Neural progenitor cell (in vitro differentiated cells): ENCODE results near the gene ZNF835. TPM values are rescaled to one million over a fixed set of nuclear protein-coding genes. Genes with fewer than 3 reads are reported as not detected.
"Not testable (repeated sequence)": the region's sequence is repeated elsewhere in the genome, so short reads cannot be mapped to it uniquely, and the experiment has no call there.

ENCODE experiments used
- DNase-seq: peaks from one replicate; pipeline ENCODE4 v3.0.0-alpha.2; 2016; ENCODE audit warnings: low spot score
- H2AFZ ChIP-seq: fragments of 200-600 bp; sonication (generic); replicated peaks from 2 replicates; pipeline ENCODE4 v1.6.1; 2016; ENCODE audit warnings: antibody characterized with exemption
- H3F3A ChIP-seq: fragments of 200-600 bp; sonication (generic); 2 replicates; pipeline ENCODE4 v1.6.1; 2016; ENCODE audit warnings: antibody characterized with exemption, low read depth
- H3K27ac ChIP-seq: fragments of 200-600 bp; sonication (generic); 2 replicates; pipeline ENCODE4 v1.5.1; 2016; ENCODE audit warnings: mild to moderate bottlenecking
- H3K27me3 ChIP-seq: fragments of 200-600 bp; sonication (generic); 2 replicates; pipeline ENCODE4 v1.6.1; 2016; ENCODE audit warnings: mild to moderate bottlenecking, moderate library complexity
- H3K36me3 ChIP-seq: fragments of 200-600 bp; sonication (generic); 2 replicates; pipeline ENCODE4 v1.5.1; 2016
- H3K4me1 ChIP-seq: fragments of 200-600 bp; sonication (generic); 2 replicates; pipeline ENCODE4 v1.6.1; 2016; ENCODE audit warnings: mixed run types
- H3K4me2 ChIP-seq: fragments of 200-600 bp; sonication (generic); 2 replicates; pipeline ENCODE4 v1.6.1; 2016
- H3K4me3 ChIP-seq: fragments of 200-600 bp; sonication (generic); 2 replicates; pipeline ENCODE4 v1.5.1; 2016
- H3K79me2 ChIP-seq: fragments of 200-600 bp; sonication (generic); 2 replicates; pipeline ENCODE4 v1.6.1; 2016; ENCODE audit warnings: low read depth
- H3K9ac ChIP-seq: fragments of 200-600 bp; sonication (generic); 2 replicates; pipeline ENCODE4 v1.6.1; 2016
- H3K9me3 ChIP-seq: fragments of 200-600 bp; sonication (generic); 2 replicates; pipeline ENCODE4 v1.5.1; 2016; ENCODE audit warnings: low read depth
- H4K20me1 ChIP-seq: fragments of 200-600 bp; sonication (generic); 2 replicates; pipeline ENCODE4 v1.6.1; 2016; ENCODE audit warnings: low read depth
- H3K27ac Mint-ChIP-seq: 3 replicates; pipeline ENCODE4 v1.8.0; 2021; ENCODE audit warnings: mixed read lengths
- H3K27me3 Mint-ChIP-seq: 2 replicates; pipeline ENCODE4 v1.8.0; 2022; ENCODE audit warnings: low read depth, mild to moderate bottlenecking, inconsistent platforms, moderate library complexity, mixed read lengths; ENCODE audit not compliant: insufficient read depth
- H3K36me3 Mint-ChIP-seq: 3 replicates; pipeline ENCODE4 v1.8.0; 2021; ENCODE audit warnings: mixed read lengths
- H3K4me1 Mint-ChIP-seq: 3 replicates; pipeline ENCODE4 v1.8.0; 2021; ENCODE audit warnings: mixed read lengths
- H3K4me3 Mint-ChIP-seq: 3 replicates; pipeline ENCODE4 v1.8.0; 2021; ENCODE audit warnings: mild to moderate bottlenecking, moderate library complexity, mixed read lengths
- H3K9me3 Mint-ChIP-seq: 3 replicates; pipeline ENCODE4 v1.8.0; 2020; ENCODE audit warnings: mixed read lengths
- EZH2 ChIP-seq: fragments of 200-600 bp; sonication (generic); IDR thresholded peaks from 2 replicates; pipeline ENCODE4 v1.6.1; 2017; ENCODE audit warnings: antibody characterized with exemption, mild to moderate bottlenecking, moderate library complexity
- EZH2phosphoT487 ChIP-seq: fragments of 200-600 bp; sonication (generic); IDR thresholded peaks from 2 replicates; pipeline ENCODE4 v1.6.1; 2017; ENCODE audit warnings: antibody characterized with exemption
- total RNA-seq: library from RNA; depleted of rRNA; stranded (reverse); fragments of >200 nt; gene quantifications from 2 replicates; pipeline ENCODE4 v1.2.3, GENCODE V29; 2015; ENCODE audit warnings: low replicate concordance
- TF ChIP-seq, protein P1 (sequence below): fragments of 200-600 bp; sonication (generic); IDR thresholded peaks from 2 replicates; pipeline ENCODE4 v1.5.1; 2017; ENCODE audit warnings: antibody characterized with exemption, mild to moderate bottlenecking

ZNF835 gene
- total RNA-seq, 1 donor from 2014 or later: not detected

DNA sequence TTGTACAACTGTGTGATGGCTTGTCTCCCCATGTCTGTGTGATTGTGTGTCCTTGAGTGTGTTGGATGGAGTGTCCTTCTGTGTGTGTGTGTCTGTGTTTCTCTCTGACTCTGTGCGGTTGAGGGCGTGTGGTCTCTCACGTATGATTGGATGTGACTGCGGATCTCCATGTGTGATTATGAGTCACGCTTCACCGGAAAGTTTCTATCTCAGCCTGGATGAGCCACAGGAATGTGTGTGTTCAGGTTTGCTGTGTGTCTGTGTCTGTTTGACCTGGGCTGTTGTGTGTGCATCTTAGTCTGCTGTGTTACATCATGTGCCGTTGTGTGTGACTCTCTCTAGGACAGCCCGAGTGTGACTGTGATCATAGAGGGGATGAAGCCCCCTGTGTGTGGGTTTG, 15.5 kb upstream of the ZNF835 start:
- H3K4me3 Mint-ChIP-seq: no peak overlapping the region
- H3F3A ChIP-seq: no peaks in the 10 kb centered on the region
- peaks cover 12% of the 10 kb centered on the region for H3K9me3 ChIP-seq
- H2AFZ ChIP-seq: no peak overlapping the region
- H3K27me3 Mint-ChIP-seq: no peaks in the 10 kb centered on the region
- TF ChIP-seq EZH2: no peak
- H3K36me3 Mint-ChIP-seq: no peaks in the 10 kb centered on the region
- H4K20me1 ChIP-seq: no peaks in the 10 kb centered on the region
- H3K9me3 Mint-ChIP-seq: peaks cover 54% of the 10 kb centered on the region
- no peak overlapping the region for H3K4me2 ChIP-seq
- H3K4me1 Mint-ChIP-seq: no peaks in the 10 kb centered on the region
- no peak overlapping the region for H3K4me3 ChIP-seq
- no peaks in the 10 kb centered on the region for H3K36me3 ChIP-seq
- no peaks in the 10 kb centered on the region for H3K4me1 ChIP-seq
- DNase-seq: no peak
- no peak overlapping the region for H3K27ac ChIP-seq
- no peak overlapping the region for H3K27ac Mint-ChIP-seq
- no peak overlapping the region for H3K9ac ChIP-seq
- H3K27me3 ChIP-seq: no peaks in the 10 kb centered on the region
- H3K79me2 ChIP-seq: no peaks in the 10 kb centered on the region

GRCh38 chr19:56683116-56683515, 11.6 kb upstream of the ZNF835 start:
- H3K27ac Mint-ChIP-seq: no peak overlapping the region
- no peak overlapping the region for H3K4me3 Mint-ChIP-seq
- Histone ChIP-seq H2AFZ (no peak overlapping the region), H3K27ac (no peak overlapping the region), H3K36me3 (no peaks in the 10 kb centered on the region), H4K20me1 (no peaks in the 10 kb centered on the region), H3K9ac (no peak overlapping the region), H3K27me3 (no peaks in the 10 kb centered on the region), H3K4me3 (no peak overlapping the region), H3K9me3 (peaks cover 6% of the 10 kb centered on the region), H3K79me2 (no peaks in the 10 kb centered on the region), H3K4me1 (no peaks in the 10 kb centered on the region), H3K4me2 (no peak overlapping the region), H3F3A (no peaks in the 10 kb centered on the region)
- H3K9me3 Mint-ChIP-seq: peaks cover 56% of the 10 kb centered on the region
- TF ChIP-seq EZH2phosphoT487 (no peak), EZH2 (no peak)
- TF ChIP-seq, protein P1, sequence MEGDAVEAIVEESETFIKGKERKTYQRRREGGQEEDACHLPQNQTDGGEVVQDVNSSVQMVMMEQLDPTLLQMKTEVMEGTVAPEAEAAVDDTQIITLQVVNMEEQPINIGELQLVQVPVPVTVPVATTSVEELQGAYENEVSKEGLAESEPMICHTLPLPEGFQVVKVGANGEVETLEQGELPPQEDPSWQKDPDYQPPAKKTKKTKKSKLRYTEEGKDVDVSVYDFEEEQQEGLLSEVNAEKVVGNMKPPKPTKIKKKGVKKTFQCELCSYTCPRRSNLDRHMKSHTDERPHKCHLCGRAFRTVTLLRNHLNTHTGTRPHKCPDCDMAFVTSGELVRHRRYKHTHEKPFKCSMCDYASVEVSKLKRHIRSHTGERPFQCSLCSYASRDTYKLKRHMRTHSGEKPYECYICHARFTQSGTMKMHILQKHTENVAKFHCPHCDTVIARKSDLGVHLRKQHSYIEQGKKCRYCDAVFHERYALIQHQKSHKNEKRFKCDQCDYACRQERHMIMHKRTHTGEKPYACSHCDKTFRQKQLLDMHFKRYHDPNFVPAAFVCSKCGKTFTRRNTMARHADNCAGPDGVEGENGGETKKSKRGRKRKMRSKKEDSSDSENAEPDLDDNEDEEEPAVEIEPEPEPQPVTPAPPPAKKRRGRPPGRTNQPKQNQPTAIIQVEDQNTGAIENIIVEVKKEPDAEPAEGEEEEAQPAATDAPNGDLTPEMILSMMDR: no peak
- no peak for DNase-seq
- H3K36me3 Mint-ChIP-seq: no peaks in the 10 kb centered on the region
- no peaks in the 10 kb centered on the region for H3K27me3 Mint-ChIP-seq
- H3K4me1 Mint-ChIP-seq: no peaks in the 10 kb centered on the region

DNA sequence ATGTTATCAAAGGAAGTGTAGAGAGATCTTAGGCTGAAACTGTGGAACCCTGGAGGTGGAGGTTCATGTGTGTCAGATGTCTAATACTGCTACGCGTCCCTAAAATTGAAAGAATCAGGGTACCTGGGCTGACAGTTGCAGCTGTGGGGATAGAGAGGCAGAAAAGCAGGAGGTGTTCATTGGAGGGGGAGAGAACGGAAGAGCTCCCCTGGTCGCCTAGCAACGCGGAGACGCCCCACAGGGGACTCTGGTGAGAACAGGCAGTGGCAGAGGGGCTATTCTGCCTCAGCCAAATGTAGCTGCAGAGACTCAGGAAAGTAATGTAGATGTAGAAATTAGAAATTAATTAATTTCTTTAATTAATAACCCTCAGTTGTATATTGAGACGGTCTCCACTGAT, 10.1 kb upstream of the ZNF835 start:
- H3K4me2 ChIP-seq: no peak overlapping the region
- no peaks in the 10 kb centered on the region for H3K4me1 Mint-ChIP-seq
- H3K4me3 Mint-ChIP-seq: no peak overlapping the region
- TF ChIP-seq EZH2phosphoT487 (no peak), EZH2 (no peak)
- TF ChIP-seq, protein P1: no peak
- H3K79me2 ChIP-seq: no peaks in the 10 kb centered on the region
- peaks cover 54% of the 10 kb centered on the region for H3K9me3 Mint-ChIP-seq
- no peaks in the 10 kb centered on the region for H3K27me3 ChIP-seq
- no peaks in the 10 kb centered on the region for H3F3A ChIP-seq
- no peak overlapping the region for H3K27ac Mint-ChIP-seq
- no peaks in the 10 kb centered on the region for H3K4me1 ChIP-seq
- H3K4me3 ChIP-seq: no peak overlapping the region
- no peaks in the 10 kb centered on the region for H3K27me3 Mint-ChIP-seq
- peaks cover 7% of the 10 kb centered on the region for H3K9me3 ChIP-seq
- no peak overlapping the region for H3K9ac ChIP-seq
- no peaks in the 10 kb centered on the region for H4K20me1 ChIP-seq
- H3K27ac ChIP-seq: no peak overlapping the region
- H3K36me3 ChIP-seq: no peaks in the 10 kb centered on the region
- no peak for DNase-seq
- no peaks in the 10 kb centered on the region for H3K36me3 Mint-ChIP-seq
- no peak overlapping the region for H2AFZ ChIP-seq

DNA sequence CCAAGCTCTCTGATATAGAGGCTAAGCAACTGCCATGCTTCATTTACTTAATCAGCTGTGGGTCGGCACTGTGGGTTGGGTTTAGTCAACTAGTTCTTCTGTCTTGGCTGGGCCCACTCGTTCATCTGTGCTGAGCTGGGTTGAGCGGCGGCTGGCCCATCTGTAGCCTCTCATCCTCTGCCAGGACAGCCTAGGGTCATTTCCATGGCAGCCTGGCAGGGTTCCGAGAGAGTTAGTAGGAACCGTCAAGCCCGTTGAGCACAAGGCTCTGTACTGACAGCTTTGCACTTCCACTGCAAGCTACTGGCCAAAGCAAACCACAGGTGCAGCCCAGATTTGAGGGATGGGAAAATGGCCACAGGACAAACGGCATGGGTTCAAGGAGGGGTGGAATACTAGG, 6.6 kb upstream of the ZNF835 start:
- Histone ChIP-seq H3K4me3 (no peak overlapping the region), H3K27ac (no peak overlapping the region), H3K27me3 (no peaks in the 10 kb centered on the region), H3F3A (no peaks in the 10 kb centered on the region), H3K9ac (no peak overlapping the region), H3K4me1 (no peaks in the 10 kb centered on the region), H3K36me3 (no peaks in the 10 kb centered on the region), H3K79me2 (no peaks in the 10 kb centered on the region), H3K9me3 (peaks cover 12% of the 10 kb centered on the region), H2AFZ (no peak overlapping the region), H4K20me1 (no peaks in the 10 kb centered on the region), H3K4me2 (no peak overlapping the region)
- no peak for TF ChIP-seq EZH2
- TF ChIP-seq EZH2phosphoT487: no peak
- TF ChIP-seq, protein P1: no peak
- Mint-ChIP-seq H3K27ac (no peak overlapping the region), H3K4me3 (no peak overlapping the region), H3K27me3 (no peaks in the 10 kb centered on the region), H3K36me3 (no peaks in the 10 kb centered on the region), H3K4me1 (no peaks in the 10 kb centered on the region), H3K9me3 (peaks cover 53% of the 10 kb centered on the region)
- no peak for DNase-seq

DNA sequence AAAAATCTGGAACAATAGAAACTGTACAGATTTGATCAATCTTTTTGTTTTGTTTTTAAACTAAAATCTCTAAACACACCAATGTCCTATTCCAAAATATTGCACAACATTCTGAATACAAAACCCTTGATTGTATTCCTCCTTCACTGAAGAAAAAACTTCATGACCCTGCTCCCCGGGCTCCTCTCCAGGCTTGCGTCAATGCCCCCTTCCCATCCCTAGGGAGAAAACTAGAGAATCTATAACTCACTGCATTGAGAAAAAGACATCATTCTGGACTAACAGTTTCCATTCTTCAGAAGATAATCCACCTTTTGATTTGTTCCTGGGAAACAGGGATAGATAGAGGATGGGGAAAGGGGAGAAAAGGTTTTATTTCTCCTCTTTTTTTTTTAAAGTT, 1.1 kb upstream of the ZNF835 start:
- H3K4me3 ChIP-seq, H3K4me1 Mint-ChIP-seq, H3K36me3 ChIP-seq, H3K27ac Mint-ChIP-seq, H3K27me3 ChIP-seq, H3F3A ChIP-seq, H3K9ac ChIP-seq, H3K27ac ChIP-seq, H3K36me3 Mint-ChIP-seq, DNase-seq, H3K9me3 ChIP-seq, H3K27me3 Mint-ChIP-seq, H3K4me1 ChIP-seq, H4K20me1 ChIP-seq, H3K4me3 Mint-ChIP-seq, H3K79me2 ChIP-seq, H3K4me2 ChIP-seq, H2AFZ ChIP-seq: not testable (repeated sequence)
- peaks cover 59% of the 10 kb centered on the region for H3K9me3 Mint-ChIP-seq
